ENCODE results near the gene C16orf95.

Gene C16orf95

DNA sequence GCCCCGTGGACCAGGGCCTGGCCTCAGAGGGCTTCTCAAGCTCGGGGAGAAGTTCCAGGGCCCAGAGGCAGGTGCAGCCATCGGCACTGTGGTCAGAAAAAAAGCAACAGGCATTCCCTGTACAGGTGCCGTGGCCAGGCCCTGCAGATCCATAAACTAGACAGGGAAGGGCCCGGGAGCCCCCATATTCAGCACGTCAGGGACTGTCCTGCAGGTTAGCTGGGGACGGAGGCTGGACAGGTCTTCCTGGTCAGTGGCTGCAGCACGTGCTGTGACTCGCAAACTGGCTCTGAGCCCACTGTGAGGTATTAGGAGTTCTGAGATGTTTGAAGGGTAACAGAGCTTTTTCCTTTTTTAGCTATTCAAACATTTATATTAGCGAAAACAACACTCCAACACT is 15.0 kb upstream of the C16orf95 start:
- DNase-seq (ENCODE audit: low read depth, low spot score), result no peak

DNA sequence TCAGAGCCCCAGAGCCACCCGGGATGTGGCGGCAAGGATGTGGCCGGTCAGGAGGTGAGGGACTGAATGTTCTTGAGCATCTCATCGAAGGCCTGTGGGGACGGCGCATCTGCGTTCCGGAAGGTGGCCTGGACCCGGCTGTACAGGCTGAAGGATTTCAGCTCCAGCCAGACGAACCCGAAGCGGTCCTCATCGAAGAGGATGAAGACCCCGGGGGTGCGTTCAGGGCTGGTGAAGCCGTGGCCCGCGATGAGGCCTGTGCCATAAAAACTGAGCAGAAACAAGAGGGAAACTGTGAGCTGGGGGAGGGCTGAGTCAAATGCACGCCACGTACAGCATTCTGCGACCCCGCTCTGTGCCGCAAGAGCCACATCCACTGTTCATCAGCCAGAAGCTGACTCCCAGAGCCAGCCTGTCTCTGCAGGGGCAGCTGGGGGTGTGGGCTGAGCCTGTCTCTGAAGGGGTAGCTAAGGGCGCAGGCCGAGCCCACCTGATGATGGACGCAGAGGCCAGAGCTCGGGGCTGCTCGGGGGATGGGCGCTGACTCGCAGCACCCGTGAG is 14.1 kb upstream of the C16orf95 start:
- no peak for DNase-seq (ENCODE audit: low read depth, low spot score)

DNA sequence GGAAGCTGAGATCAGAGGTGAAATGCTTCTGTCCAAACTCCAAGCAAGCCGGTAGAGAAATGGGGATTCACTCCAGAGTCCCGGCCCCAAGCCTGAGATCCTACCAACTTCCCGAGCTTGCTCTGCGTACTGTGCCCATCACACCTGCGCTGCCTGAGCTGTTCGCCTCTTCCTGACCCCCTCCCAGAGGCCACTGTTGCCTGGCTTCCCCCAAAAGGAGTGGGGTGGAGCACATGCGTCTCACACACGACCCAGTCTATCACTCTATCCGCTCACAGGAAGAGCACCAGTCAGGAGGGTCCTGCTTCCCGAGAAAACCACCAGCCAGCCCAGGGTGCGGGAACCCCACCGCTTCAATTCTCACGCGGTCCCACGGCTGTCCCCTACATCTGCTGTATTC is 13.5 kb upstream of the C16orf95 start:
- no peak for DNase-seq (ENCODE audit: low read depth, low spot score)

DNA sequence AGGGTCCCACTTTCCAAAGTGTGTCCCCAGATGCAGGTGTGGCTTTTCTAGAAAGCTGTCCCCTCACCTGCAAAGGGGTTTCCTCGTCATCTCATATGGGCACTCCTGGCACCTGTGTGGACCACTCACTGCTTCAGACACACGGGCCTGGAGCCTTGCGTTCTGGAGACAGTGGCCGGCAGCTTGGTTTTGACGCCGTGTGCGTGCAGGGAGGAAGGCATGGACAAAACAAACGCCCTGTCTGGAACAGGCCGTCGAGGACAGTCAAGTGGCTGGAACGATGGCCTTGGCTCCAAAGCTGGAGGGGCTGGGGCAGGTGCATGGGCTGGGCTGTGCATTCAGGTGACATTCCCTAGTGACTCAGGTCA is 13.0 kb upstream of the C16orf95 start:
- no peak for DNase-seq (ENCODE audit: low read depth, low spot score)

DNA sequence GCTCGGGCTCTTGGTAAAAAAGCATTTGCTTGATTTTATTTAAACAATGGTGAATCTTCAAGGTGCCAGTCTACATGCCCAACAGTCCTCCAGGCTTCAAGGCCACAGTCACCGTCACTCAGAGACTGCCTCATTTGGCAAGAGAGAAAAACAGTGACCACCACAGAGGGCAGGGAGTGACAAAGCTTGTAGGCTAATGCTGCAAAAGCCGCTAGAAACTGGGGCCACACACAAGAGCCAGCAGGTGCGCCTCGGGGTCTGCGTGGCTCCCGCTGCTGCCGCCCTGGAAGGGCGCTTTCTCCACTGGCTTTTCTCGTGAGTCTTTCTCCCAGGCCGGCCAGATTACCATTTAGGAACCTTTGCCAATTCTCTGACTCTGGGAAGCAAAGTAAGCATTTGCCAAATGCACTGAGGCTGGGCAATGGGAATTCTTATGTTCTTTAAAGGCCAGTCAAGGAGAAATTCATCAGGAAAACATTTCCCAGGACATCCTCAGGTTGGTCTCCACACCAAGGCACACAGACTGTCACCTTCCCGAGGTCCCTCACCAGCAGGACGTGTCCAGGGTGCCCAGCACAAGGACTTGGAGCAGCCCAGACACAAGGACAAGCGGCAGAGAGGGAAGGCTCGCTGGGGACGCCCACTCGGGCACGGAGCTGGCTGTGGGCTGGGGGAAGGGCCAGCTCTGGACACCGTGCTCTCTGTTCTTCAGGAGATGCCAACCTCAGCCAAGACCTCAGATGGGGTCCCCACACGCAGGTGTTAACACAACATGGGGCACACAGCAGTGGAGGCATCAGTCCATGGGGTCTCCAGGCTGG is 12.5 kb upstream of the C16orf95 start:
- DNase-seq (ENCODE audit: low read depth, low spot score), result no peak

DNA sequence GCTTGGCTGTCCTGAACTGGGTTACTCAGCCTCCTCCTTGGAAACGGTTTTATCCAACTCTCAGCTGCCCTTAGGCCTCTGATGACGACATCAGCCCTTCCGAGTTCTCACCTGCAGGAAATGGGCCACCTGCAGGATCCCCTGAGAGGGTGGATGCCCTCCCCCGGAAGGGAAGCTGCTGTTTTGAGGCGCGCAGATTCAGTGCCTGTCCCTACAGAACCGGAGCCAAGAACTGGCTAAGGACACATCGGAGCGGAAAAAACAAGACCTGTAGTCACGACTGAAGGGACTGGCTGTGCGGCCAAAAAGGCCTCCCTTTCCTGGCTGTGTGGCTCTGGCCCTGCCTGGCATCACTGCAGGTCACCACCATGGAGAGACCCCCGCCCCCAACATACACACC is 11.7 kb upstream of the C16orf95 start:
- DNase-seq (ENCODE audit: low read depth, low spot score), result no peak

DNA sequence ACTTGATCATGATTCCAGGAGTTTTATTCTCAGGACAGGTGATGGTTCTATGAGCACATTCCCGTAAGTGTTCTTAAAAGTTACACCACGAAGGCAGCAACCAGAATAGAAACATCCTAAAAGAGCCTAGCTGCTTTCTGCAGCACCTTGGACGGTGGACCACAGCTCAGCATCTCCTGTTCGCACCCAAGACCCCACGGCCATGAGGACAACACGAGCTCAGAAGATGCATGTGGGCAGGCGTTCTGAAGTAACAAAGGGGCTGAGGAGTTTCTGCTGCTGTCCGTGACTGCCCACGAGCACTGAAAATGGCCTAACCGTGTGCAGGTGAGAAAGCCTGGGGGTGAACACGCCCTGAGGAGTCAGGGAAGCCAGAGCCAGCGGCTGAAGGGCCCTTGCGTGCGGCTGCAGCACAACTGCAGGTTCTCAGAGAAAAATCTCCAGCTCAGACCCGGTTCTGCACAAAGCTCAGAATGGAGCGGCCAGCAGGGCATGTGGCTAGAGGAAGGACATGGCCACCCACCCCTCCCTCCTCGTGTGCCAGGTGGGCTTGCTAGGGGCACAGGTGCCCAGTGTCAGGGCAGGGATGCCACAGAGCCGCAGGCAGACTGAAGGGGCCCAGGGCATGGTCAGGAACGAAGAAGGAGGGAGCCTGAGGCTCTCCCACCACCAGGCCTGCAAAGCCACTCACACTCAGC is 10.8 kb upstream of the C16orf95 start:
- no peak for DNase-seq (ENCODE audit: low read depth, low spot score)

DNA sequence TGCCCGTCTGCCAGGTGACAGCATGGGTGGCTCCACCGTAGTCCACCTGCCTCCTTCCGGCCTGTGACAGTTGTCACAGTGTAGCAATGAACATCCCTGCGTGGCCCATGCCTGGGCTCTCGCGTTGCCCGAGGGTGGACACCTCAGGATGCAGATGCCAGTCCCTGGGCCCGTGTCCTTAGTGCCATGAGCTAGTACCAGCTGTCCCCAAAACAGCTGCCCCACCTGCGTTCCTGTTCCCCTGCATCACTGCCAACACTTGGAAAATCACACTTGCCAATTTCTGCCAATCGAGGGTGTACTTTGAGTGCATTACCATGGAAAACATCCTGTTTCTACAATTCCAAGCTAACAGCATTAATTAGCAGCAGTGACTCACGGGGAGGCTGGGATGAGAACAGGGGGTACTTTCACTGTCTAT is 9.0 kb upstream of the C16orf95 start:
- DNase-seq (ENCODE audit: low read depth, low spot score), result no peak

DNA sequence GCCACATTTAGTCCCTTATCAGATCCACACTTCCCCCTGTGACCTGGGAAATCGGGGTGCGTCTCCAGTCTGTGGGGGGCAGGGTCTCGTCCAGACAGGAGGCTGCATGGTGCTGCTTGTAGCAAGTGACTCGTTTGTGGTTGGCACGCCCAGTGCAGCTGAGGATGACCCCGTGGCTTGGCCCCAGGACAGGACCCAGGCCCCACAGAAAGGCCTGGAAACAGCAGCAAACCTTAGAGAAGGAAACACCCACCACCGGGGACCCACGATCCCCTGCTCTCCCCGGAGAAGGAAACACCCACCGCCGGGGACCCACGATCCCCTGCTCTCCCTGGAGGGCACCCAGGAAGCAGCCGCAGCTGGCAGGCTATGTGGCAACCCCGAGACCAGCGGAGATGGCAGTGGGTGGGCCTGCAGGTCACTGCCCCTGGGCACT is 8.2 kb upstream of the C16orf95 start:
- no peak for DNase-seq (ENCODE audit: low read depth, low spot score)

DNA sequence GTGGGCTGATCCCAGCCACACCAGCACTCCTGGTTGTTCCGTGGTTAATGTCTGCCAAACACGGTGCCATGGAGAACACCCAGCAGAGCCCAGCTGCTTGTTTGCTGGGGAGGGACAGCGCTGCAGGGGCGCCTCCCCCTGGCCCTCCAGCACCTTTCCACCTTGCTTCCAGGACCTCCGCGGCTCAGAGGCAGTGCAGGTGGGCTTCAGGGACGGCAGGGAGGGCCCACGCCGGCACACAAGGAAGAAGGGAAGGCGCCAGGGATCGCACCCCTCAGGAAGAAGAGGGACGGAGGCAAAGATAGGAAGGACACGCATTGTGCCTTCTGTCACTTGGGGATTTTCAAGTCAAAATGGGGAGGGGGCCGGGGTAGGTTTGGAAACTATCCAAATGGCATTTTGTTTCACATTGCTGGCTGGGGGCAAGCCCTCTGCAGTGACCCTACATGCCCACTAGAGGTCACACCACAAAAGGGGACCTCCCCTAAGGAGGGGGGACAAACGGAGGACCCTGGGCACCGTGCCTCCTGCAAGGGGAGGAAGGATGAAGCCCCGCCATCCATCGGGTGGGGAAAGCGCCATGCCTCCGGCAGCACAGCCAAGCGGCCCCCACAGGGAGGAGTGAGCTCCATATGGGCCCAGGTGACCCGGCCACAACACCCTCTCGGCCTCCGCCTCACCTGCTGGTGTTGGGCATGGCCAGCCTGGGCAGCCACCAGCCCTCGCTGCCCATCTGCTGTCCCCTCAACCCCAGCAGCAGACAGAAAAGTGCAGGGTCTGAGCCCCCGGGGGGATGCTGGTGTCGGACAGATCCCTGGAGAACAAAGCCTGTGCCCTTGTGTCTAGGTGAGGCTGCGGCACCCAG is 7.5 kb upstream of the C16orf95 start:
- peak; percentile 64 for DNase-seq (ENCODE audit: low read depth, low spot score)

DNA sequence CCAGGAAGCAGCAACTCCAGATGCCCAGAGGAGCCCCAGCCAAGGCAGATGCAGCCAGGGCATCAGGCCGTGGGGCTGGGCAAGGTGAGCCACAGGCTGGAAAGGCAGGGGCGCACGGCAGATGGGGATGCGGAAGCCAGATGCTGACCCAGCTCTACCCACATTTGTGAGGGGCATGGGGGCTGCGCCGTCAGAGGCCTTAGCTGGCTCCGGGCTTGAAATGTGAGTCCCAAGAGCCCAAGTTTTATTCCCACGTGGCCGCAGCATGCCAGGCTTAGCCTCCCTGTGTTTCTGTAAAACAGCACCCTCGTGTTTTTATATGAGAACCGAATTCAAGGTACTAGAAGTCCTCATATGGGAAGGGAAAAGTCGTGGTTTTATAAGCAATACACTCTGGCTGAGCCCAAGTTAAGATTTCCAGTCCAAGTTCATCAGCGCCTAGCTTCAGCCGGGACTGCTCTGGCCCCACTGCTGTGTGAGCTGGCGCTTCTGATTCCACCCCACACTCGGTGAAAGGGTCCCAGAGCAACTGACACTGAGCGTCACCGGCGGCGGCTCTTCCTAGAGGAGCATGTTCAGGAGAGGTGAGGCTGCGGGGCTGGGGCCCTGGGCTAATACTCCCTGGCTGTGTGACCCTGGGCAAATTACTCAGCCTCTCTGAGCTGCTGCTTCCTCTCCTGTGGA is 6.7 kb upstream of the C16orf95 start:
- DNase-seq (ENCODE audit: low read depth, low spot score), result no peak

DNA sequence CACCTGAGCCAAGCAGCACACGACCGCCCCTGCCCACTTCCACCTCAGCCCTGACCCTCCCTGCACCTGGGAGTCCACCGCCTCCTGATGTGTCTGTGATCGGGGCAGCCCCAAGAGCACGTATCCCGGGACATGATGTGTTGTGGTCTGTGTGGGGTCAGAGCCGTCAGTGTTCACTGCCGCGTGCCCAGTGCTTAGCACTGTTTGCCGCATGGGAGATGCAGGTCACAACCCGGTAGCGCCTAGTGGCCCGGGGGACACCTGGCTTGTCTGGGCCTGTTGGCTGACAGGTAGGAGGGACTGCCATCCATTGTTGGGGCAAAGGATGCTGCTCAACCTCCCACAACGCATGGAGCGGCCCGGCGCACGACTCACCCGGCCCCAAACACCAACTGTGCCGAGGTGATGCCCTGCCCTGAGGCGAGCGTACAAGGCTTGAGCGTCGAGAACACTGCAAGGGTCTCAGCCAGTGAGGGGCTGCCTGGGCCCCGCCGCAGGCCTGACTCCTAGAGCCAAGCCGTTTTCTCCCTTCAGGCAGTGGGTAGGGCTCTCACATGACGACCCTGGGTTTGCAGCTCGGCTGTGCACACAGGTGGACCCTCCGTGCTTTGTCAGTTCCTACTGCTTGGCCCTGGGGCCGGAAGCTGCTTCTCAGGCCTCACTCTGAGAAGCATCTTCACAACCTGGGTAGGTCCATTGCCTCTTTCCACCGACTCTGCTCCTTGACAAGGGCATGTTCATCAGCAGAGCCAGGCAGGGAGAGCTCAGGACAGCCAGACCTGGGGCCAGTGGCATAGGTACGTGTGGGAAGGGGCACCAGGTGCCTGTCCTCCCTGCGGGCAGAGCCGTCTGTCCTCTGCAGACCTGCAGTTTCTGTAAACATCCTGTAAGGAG is 5.9 kb upstream of the C16orf95 start:
- no peak for DNase-seq (ENCODE audit: low read depth, low spot score)

DNA sequence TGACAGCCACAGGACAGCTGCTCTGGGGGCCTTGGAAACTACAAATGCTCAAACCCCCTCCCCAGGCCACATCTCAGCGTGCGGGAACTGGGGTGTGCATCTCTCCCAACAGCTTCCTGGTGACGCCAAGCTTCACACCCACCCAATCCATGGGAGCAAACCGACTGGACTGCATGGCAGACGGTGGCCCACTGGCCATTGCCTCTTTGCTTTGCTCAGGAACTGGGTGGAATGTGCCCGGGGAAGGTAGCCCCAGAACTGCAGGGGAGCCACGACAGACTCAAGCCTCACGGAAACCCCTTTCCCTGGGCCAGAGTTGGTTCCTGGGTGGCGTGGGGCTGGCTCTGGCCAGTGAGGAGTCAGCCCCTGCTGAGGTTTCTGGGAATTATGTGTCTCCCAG is 5.2 kb upstream of the C16orf95 start:
- DNase-seq (ENCODE audit: low read depth, low spot score), result no peak

DNA sequence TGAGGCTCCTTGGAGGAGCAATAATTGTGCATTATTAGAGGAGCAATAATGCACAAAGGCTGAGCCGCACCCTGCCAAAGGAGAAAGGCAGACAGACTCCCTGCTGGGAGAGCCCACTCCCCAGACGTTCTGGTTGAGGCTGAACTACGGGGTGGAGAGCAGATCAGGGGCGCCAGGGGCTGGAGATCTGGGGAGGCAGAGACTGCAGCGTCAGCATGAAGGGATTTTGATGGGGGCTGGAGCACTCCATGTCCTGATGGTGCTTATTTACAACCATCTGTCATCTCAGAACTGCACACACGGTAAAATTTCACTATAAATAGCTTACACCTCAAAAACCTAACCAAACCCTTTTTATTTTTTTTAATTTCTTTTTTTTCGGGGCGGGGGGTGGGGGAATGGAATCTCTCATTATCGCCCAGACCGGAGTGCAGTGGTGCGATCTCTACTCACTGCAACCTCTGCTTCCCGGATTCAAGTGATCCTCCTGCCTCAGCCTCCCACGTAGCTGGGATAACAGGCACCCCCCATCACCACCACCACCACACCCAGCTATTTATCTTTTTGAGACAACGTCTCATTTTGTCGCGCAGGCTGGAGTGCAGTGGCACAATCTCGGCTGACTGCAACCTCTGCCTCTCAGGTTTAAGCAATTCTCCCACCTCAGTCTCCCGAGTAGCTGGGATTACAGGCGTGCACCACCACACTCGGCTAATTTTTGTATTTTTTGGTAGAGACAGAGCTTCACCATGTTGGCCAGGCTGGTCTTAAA is 4.3 kb upstream of the C16orf95 start:
- no peak for DNase-seq (ENCODE audit: low read depth, low spot score)

DNA sequence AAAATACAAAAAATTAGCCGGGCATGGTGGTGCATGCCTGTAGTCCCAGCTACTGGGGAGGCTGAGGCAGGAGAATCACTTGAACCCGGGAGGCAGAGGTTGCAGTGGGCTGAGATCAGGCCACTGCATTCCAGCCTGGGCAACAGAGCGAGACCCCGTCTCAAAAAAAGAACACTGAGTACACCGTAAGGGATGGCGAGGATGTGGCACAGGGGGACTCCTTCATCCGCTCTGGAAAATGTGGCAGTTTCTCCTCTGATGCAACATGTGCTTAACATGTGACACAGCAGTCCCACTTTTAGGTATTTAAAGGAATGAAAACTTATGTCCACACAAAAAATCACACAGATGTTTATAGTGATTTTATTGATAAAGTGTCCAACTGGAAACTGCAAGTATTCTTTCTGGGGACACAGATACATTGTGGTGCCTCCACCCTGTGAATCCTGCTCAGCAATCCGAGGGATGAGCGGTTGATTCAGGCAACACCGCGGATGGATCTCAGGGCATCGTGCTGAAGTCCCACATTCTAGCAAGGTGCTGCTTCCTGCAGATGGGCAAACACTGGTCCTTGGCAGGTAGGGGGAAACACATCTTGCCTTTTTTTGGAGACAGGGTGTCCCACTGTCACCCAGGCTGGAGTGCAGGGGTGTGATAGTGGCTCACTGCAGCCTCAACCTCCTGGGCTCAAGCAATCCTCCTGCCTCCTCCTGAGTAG is 3.5 kb upstream of the C16orf95 start:
- no peak for DNase-seq (ENCODE audit: low read depth, low spot score)

DNA sequence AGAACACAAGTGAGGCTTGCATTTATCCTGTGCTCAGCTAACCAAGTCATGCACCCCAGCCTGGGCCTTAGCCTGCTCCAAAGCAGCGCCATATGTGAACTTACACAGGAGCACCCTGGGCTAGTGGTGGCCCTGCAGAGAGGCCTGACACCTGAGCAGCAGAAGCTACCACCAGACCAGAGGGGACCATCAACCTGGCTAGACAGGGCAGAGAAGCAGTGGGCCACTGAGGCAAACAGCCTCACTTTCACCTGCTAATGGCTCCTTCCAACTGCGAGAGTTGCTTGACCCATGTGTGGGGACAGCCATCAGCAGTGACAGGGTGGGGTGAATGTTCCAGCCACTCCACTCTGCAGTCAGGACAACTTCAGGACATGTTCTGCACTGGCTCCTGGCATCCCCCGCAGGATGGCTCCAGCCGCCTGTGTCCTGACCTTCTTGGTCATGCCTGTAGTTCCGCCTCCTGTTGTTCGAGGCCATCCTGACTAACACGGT is 2.9 kb upstream of the C16orf95 start:
- DNase-seq (ENCODE audit: low read depth, low spot score), result no peak

DNA sequence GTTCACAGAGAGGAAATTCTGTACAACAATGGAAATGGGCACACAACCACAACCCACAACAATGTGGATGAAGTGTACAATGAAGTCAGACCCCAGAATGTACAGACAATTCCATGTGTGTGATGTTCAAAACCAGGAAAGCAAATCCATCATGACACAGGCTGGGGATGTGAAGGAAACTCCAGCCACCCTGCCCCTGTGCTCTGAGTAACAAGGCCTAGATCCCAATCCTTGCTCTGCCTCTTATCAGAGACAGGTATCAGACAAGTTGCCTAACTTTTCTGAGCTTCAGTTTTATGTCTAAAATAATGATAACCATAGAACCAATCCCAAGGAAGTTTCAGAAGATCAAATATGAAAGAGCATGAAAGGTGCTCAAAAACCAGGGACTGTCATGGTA is 1.8 kb upstream of the C16orf95 start:
- no peak for DNase-seq (ENCODE audit: low read depth, low spot score)

DNA sequence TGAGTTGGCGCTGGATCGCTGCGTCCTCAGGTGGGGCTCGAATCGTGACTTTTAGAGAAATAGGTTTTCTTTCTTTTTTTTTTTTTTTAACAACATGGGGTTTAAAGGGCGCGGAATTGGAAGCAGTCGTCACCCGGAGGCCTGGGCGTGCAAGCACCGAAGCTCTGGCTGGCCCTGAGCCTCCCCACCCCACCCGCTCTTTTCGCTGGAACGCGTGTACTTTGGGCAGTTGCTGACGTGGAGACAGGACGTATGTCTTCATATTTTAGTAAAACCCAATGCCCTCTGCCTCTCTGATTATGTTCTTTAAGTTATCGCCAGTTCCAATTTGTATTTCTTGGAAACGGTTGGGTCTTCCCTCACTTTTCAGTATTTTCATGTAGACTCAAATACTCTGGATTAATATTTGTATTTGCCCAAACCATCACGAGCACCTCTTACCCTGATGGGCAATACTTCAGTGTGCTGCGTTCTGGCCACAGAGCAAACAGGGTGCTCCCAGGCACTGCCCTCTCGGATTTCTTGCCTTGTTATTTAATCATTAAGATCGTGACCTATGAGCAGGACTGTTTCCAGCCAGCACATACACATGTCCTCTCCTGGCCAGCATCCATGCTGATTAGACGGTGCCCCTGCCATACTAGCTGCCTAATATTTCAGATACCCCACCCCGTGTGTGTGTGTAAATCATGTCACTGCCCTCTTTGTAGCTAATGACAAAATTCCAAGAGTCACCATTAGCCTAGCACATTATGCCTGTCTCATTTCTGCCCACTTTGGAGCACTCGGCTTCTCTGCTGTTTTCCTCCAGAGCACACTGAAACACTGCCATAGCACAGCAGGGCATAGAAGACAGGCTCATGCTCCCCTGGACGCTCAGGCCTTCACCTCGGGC is 805 bp upstream of the C16orf95 start:
- DNase-seq (ENCODE audit: low read depth, low spot score), result no peak

All from ELF-1 (cell line).